Stimulated activated naive B cell treated with anti-CD40 and anti-IgM and Interleukin-4, amounts not matched to agents 10 μg/mL and 1 μg/mL and 100 μg/mL, for 72 hours (primary cell): ENCODE measurements around the gene C9orf50.

Source experiments
- ATAC-seq, 2 donors: fragments of 150-1000 bp; cut with Tn5 transposase; replicated peaks; 2 replicates each; pipeline ENCODE4 v1.10.0; 2021; ENCODE audit warnings: moderate library complexity in 1 of 2
- DNase-seq: peaks from one replicate; pipeline ENCODE4 v3.0.0; 2021
- H3K27ac Mint-ChIP-seq: one replicate; pipeline ENCODE4 v1.8.0; 2022; ENCODE audit warnings: mild to moderate bottlenecking, mixed read lengths
- H3K27me3 Mint-ChIP-seq, 2 donors: one replicate each; pipeline ENCODE4 v1.8.0; 2022; ENCODE audit warnings: mixed read lengths in 2 of 2
- H3K36me3 Mint-ChIP-seq, 2 donors: one replicate each; pipeline ENCODE4 v1.8.0; 2022; ENCODE audit warnings: mixed read lengths in 2 of 2, mild to moderate bottlenecking in 1 of 2
- H3K4me1 Mint-ChIP-seq, 2 donors: one replicate each; pipeline ENCODE4 v1.8.0; 2022; ENCODE audit warnings: mixed read lengths in 2 of 2, mild to moderate bottlenecking in 1 of 2
- H3K4me3 Mint-ChIP-seq, 2 donors: one replicate each; pipeline ENCODE4 v1.8.0; 2022; ENCODE audit warnings: mild to moderate bottlenecking in 2 of 2, mixed read lengths in 2 of 2, moderate library complexity in 1 of 2
- H3K9me3 Mint-ChIP-seq, 2 donors: one replicate each; pipeline ENCODE4 v1.8.0; 2022; ENCODE audit warnings: mixed read lengths in 2 of 2, mild to moderate bottlenecking in 1 of 2

C9orf50 gene

DNA sequence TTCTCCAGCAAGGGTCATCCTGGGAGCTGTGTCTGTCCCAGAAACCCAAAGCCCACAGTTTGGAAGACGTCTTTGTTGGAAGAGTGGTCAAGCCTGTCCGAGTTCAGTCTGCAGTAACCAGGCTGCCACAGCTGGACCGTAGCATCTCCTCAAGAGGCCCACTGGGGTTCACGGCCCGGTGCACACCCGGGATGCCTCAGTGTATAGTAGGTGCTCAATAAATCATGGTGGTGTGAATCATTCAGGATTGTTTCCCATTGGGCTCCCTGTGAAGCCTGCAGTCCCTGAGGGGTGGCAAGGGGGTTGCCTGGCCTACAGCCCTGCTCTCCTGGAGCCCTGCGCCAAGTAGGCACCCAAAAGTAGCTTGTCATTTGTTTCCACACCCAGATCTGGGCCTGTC lies 34.3 kb upstream of the C9orf50 start:
- no peaks in the 10 kb centered on the region for H3K4me1 Mint-ChIP-seq
- no peaks in the 10 kb centered on the region for H3K9me3 Mint-ChIP-seq
- ATAC-seq (no peak), DNase-seq (no peak)
- no peaks in the 10 kb centered on the region for H3K36me3 Mint-ChIP-seq
- H3K27ac Mint-ChIP-seq, result no peak overlapping the region
- no peak overlapping the region for H3K4me3 Mint-ChIP-seq
- H3K27me3 Mint-ChIP-seq, result peaks cover 3 to 27% of the 10 kb centered on the region in 2 donors

DNA sequence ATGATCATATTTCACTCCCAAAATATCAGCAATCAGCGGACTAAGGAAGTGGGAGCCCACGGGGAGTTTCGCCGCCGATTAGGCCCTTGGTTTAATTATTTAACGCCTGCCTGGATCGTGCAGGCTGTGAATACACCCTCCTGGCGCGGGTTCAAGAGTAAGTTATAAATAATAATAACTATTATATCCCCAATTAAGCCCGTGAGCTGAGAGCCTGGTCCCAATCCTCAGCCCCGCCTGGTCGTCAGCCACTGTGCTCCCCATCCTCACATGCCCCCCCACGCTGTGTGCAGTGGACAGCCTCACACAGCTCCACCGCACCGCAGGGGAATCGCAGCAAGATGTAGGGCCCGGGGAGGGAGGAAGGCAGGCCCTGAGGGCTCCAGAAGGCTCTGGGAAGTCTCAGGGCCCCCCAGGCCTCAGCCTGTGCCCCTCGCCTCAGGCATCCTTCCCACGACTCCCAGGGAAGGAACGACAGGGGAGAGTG lies 33.7 kb upstream of the C9orf50 start:
- ATAC-seq (no peak), DNase-seq (no peak)
- Mint-ChIP-seq H3K4me1 (no peaks in the 10 kb centered on the region), H3K36me3 (no peaks in the 10 kb centered on the region), H3K27me3 (peaks cover 3 to 26% of the 10 kb centered on the region in 2 donors), H3K27ac (no peak overlapping the region), H3K4me3 (no peak overlapping the region), H3K9me3 (no peaks in the 10 kb centered on the region)

DNA sequence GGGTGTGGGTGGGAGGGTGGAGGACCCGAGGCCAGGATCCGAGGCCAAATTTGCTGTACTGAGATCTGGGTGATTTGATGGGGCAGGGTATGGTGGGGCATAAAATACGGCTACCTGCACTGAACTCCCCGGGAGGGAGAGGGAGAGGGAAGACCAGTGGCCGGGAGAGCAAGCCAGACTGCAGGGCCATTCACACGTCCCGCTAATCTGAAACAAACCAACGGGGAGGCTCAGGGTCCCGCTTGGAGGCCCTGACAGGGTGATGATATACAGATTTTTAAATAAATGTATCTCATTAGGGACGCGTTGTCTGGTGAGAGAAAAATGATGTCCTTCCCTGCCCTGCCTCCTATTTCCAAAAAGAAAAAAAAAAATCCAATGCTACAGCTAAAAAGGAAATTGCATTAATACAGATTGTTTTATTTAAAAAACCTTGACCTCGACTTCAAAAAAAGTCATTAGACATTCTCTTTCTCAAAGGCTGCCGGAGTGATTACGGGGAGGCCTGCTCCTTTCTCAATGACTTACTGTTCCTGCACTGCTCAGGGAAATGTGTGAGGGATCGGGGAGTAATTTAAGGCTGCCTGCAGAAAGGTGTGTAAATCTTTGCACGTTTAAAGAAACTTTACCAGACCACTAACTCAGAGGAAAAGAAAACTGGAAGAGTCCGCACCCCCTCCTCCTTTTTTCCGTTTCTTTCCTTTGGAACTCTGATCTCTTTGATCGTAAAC lies 33.1 kb upstream of the C9orf50 start:
- no peak for ATAC-seq
- no peak for DNase-seq
- no peaks in the 10 kb centered on the region for H3K4me1 Mint-ChIP-seq
- H3K4me3 Mint-ChIP-seq, result no peak overlapping the region
- H3K27me3 Mint-ChIP-seq, result peaks cover 0 to 26% of the 10 kb centered on the region in 2 donors
- H3K27ac Mint-ChIP-seq, result no peak overlapping the region
- H3K9me3 Mint-ChIP-seq, result no peaks in the 10 kb centered on the region
- no peaks in the 10 kb centered on the region for H3K36me3 Mint-ChIP-seq

DNA sequence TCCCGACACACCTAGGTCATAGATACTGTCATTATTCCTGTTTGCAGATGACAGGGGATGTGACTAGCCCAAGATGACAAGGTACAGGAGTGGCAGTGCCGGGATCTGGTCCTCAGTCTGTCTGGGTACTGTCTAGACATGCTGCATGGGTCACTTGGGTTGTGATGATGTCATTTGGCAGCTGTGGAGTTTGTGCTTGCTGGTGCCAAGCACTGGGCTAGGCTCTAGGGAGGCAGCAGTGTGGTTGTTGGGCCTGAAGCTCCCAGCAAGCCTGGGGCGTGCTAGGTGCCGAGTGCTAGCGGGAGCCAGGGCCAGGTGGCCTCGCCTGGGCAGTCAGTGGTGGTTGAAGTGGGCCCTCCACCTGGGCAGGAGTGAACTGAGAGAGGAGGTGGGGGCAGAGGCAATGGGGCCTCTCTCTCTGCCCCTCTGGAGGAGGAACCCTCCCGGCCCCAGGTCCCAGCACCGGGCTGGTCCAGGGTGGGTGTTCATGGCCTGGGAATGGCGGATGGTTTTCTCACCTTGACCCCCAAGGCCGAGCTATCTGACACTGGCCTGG lies 29.9 kb upstream of the C9orf50 start:
- H3K27me3 Mint-ChIP-seq, result peaks cover 5 to 27% of the 10 kb centered on the region in 2 donors
- no peak overlapping the region for H3K4me3 Mint-ChIP-seq
- H3K4me1 Mint-ChIP-seq, result no peaks in the 10 kb centered on the region
- DNase-seq (no peak), ATAC-seq (no peak)
- peaks cover 0 to 3% of the 10 kb centered on the region in 2 donors for H3K9me3 Mint-ChIP-seq
- no peaks in the 10 kb centered on the region for H3K36me3 Mint-ChIP-seq
- H3K27ac Mint-ChIP-seq, result no peak overlapping the region

DNA sequence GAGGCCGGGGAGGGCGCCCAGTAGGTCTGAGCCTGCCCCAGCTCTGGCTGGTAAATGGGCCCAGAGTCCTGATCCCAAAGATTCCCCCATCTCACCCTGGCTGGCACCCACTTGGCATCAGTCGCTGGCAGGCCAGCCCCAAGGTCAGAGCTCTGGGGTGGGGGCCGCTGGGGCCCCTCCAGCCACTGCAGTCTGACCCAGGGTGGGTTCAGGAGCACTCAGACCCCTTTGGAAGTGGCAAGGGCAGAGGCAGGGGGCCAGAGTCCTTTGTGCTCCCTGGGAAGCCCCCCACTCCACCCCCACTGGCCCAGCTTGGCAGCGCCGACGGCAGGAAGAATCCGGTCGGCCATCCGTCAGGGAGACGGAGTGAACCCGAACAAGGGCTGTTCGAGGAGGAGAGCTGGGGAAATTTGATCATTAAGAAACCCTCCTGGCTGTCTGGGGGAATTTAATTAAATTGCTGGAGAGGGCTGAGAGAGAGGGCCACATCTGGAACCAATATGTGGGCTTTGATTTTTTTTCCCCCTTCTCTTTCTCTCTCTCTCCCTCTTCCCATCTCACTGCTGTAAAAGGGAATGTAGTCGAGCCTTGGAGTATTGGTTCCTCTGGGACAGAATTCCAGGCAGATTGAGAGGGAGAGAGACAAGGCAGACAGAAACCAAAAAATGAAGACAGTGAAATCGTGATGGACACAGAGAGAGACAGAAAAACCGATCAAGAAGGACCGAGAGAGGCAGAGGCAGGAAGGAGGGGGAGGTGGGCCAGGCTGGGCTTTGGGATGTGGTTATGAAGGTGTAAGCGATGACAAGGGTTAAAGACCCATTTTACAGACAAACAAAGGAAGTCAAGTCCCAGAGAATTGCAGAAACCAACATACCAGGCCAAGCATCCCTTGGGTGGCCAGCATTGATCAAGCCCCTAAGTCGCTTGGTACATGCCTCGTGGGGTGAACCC lies 29.1 kb upstream of the C9orf50 start:
- Mint-ChIP-seq H3K27ac (no peak overlapping the region), H3K9me3 (peaks cover 0 to 3% of the 10 kb centered on the region in 2 donors), H3K36me3 (no peaks in the 10 kb centered on the region), H3K4me1 (peaks cover 0 to 4% of the 10 kb centered on the region in 2 donors), H3K27me3 (peaks cover 5 to 26% of the 10 kb centered on the region in 2 donors), H3K4me3 (no peak overlapping the region)
- no peak for DNase-seq
- no peak for ATAC-seq

DNA sequence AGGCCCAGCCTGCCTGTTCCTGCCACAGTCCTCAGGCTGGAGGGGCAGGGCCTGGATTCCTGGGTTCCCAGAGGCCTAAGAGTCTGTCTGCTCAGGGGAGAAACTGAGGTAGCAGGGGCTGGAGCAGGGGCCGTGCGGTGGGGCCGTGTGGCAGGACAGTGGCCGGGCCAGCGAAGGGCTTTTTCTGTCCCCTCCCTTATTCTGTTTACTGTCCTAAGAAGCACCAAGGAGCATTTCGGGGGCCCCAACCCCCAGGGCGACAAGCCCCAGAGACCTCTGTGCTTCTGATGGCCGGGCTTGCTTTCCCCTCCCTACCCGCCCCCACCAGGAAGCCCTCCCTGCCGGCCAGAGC lies 27.8 kb upstream of the C9orf50 start:
- ATAC-seq (no peak), DNase-seq (no peak)
- Mint-ChIP-seq H3K4me1 (peaks cover 0 to 4% of the 10 kb centered on the region in 2 donors), H3K36me3 (no peaks in the 10 kb centered on the region), H3K4me3 (no peak overlapping the region), H3K27me3 (peaks cover 5 to 20% of the 10 kb centered on the region in 2 donors), H3K27ac (no peak overlapping the region), H3K9me3 (peaks cover 0 to 3% of the 10 kb centered on the region in 2 donors)

DNA sequence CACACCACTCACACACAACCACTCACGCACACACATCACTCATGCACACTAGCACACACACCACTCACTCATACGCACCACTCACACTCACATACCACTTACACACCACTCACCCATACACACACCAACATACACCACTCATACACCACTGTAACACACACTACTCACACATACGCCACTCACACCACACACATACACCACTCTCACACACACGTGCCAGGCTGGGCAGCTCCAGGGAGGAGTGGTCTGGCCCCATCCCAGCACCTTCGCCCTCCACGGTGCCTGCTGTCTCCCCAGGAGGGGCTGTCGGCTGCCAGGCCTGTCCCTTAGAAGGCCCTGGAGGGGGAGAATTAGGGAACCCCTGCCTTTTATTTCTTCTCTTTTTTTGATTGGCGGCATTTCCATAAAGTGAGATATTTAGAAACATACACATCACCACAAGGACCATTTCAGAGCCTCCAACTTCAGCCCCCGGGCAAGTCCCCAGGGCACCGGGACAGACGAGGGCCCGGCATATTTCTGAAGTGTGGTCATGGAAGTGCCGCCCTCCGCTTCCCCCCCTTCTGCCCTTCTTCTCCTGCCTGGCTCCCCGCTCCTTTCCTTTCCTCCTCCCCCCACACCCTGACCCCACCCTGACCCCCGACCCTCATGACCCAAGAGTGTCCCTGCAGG lies 27.3 kb upstream of the C9orf50 start:
- DNase-seq (no peak), ATAC-seq (no peak)
- no peak overlapping the region for H3K4me3 Mint-ChIP-seq
- no peak overlapping the region for H3K27ac Mint-ChIP-seq
- peaks cover 5 to 15% of the 10 kb centered on the region in 2 donors for H3K27me3 Mint-ChIP-seq
- H3K4me1 Mint-ChIP-seq, result peaks cover 0 to 4% of the 10 kb centered on the region in 2 donors
- peaks cover 0 to 3% of the 10 kb centered on the region in 2 donors for H3K9me3 Mint-ChIP-seq
- H3K36me3 Mint-ChIP-seq, result no peaks in the 10 kb centered on the region

DNA sequence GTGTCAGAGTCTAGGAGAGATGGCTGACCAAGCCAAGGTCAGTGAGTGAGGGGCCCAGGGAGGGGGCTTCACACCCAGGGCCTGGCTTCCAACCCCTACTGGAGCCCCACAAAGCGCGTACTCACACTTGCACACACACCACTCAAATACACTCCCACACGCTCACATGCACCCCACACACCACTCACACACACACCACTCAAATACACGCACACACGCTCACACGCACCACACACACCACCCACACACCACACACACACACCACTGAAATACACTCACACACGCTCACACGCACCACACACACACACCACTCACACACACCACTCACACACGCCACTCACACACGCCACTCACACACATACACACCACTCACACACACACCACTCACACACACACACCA lies 26.7 kb upstream of the C9orf50 start:
- Mint-ChIP-seq H3K36me3 (no peaks in the 10 kb centered on the region), H3K4me3 (no peak overlapping the region), H3K27me3 (peaks cover 5 to 15% of the 10 kb centered on the region in 2 donors), H3K9me3 (peaks cover 0 to 3% of the 10 kb centered on the region in 2 donors), H3K4me1 (peaks cover 0 to 6% of the 10 kb centered on the region in 2 donors), H3K27ac (no peak overlapping the region)
- no peak for ATAC-seq
- no peak for DNase-seq

DNA sequence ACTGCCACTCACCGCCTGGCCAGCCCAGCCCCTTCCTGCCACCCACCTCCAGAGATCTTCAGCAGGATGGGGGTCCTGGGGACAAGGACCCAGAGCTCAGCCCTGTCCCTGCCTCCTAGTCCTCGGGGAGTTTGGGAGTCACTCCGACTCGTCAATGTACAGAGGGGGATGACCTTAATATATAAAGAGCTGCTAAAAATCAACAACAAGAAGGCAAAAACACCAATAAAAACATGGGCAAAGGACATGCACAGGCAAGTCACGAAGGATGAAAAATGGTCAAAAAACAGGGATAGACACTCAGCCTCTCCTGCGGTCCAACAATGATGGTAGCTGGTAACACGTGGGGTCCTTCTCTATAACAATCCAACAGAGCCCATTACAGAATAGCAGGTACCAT lies 25.8 kb upstream of the C9orf50 start:
- ATAC-seq, result no peak
- peaks cover 0 to 3% of the 10 kb centered on the region in 2 donors for H3K9me3 Mint-ChIP-seq
- DNase-seq, result no peak
- H3K27ac Mint-ChIP-seq, result no peak overlapping the region
- no peak overlapping the region for H3K4me3 Mint-ChIP-seq
- H3K4me1 Mint-ChIP-seq, result peaks cover 2 to 11% of the 10 kb centered on the region in 2 donors
- no peaks in the 10 kb centered on the region for H3K36me3 Mint-ChIP-seq
- H3K27me3 Mint-ChIP-seq, result peaks cover 5 to 15% of the 10 kb centered on the region in 2 donors

DNA sequence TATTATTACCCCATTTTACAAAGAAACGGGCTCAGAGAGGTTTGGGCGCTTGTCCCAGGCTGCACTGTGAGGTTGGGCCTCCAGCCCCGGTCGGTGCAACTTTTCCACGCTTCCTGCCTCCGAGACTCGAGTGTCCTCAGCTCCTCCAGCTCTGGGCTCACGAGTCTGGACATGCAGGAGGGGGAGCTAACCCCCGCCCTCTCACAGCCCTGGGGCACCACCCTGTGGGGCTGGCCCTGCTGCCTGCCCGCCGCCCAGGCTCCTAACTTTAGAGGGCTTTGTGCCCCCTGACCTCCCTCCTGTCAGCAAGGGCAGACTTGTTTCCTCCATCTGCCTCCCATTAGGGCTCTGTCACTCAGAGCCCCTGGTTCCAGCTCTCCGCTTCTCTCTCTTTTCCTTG lies 25.4 kb upstream of the C9orf50 start:
- Mint-ChIP-seq H3K27ac (no peak overlapping the region), H3K27me3 (peaks cover 5 to 15% of the 10 kb centered on the region in 2 donors), H3K4me3 (no peak overlapping the region), H3K9me3 (peaks cover 0 to 3% of the 10 kb centered on the region in 2 donors), H3K36me3 (no peaks in the 10 kb centered on the region), H3K4me1 (peaks cover 3 to 14% of the 10 kb centered on the region in 2 donors)
- ATAC-seq (no peak), DNase-seq (no peak)

DNA sequence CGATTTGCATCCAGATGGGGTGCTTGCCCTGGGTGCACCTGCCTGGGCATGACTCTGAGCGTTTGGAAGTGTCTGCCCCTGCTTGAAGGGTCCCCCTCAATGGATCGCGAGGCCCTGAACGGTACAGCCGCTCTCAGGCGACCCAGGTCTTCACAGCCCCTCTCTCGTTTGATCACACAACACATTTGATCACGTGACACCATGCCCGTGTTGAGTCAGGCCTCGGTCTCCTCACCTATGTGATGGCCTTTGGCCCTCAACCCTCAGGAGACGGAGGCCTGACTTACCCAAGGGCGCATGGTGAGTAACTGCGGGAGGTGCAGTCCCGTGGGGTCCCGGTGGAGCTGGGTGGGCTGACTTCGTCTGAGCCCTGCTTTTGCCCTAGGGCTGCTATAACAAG lies 24.0 kb upstream of the C9orf50 start:
- no peak for ATAC-seq
- Mint-ChIP-seq H3K27ac (no peak overlapping the region), H3K27me3 (peaks cover 5 to 7% of the 10 kb centered on the region in 2 donors), H3K4me3 (no peak overlapping the region), H3K9me3 (peaks cover 0 to 3% of the 10 kb centered on the region in 2 donors), H3K36me3 (no peaks in the 10 kb centered on the region), H3K4me1 (peaks cover 10 to 28% of the 10 kb centered on the region in 2 donors)
- DNase-seq, result no peak

DNA sequence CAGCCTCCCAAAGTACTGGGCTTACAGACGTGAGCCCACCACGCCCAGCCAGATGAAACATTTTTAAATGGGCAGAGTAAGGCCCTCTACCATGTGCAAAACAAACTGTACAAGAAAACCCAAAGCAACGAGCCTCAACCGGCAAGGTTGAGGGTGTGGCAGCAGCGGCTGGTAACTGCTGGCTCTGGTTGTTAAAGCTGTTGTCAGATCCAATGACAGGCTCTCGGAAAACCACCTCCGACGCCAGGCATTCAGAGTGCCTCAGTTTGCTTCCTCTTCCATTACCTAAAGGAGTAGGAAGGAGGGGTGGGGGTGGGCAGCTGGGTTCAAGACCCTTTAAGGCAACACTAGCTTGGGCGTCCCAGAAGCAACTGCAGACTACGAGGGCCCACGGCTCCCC lies 23.5 kb upstream of the C9orf50 start:
- H3K4me1 Mint-ChIP-seq, result peaks cover 10 to 33% of the 10 kb centered on the region in 2 donors
- H3K27me3 Mint-ChIP-seq, result peaks cover 5 to 6% of the 10 kb centered on the region in 2 donors
- peaks cover 1 to 2% of the 10 kb centered on the region in 2 donors for H3K36me3 Mint-ChIP-seq
- peaks cover 0 to 3% of the 10 kb centered on the region in 2 donors for H3K9me3 Mint-ChIP-seq
- H3K4me3 Mint-ChIP-seq, result no peak overlapping the region
- no peak for ATAC-seq
- DNase-seq, result no peak
- H3K27ac Mint-ChIP-seq, result no peak overlapping the region

DNA sequence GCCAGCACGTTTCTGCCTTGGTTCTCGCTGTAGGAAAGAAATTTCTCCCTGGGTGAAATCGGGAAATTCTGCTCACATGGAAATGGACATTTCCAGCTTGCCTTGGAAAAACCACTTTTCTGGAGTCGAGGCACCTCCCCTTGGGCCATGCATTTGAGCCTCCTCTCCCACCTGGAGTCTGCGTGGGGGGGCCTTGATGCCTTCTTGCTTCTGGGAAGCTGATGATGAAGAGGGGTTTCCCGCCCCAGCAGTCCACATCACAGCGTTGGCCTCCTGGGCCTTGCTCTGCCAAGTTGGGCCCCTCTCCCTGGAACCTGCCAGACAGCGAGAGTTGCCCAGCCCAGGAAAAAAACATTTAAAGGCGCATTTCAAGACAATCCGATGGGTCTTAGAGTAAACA lies 22.8 kb upstream of the C9orf50 start:
- H3K27ac Mint-ChIP-seq, result no peak overlapping the region
- peaks cover 0 to 3% of the 10 kb centered on the region in 2 donors for H3K9me3 Mint-ChIP-seq
- DNase-seq, result no peak
- ATAC-seq, result no peak
- H3K36me3 Mint-ChIP-seq, result peaks cover 2 to 3% of the 10 kb centered on the region in 2 donors
- no peak overlapping the region for H3K4me3 Mint-ChIP-seq
- peaks cover 5 to 6% of the 10 kb centered on the region in 2 donors for H3K27me3 Mint-ChIP-seq
- H3K4me1 Mint-ChIP-seq, result peaks cover 10 to 34% of the 10 kb centered on the region in 2 donors
